Lower lobe of right lung (tissue), 2 donors: ENCODE results near the gene RASGRP2. TPM values are rescaled to one million over a fixed set of nuclear protein-coding genes. Genes with fewer than 3 reads are reported as not detected.

Experiments
- ATAC-seq, 2 donors: fragments of 200-7000 bp; cut with Tn5 transposase; one replicate each; pipeline ENCODE4 v1.9.1; 2020 to 2022; ENCODE audit warnings: mild to moderate bottlenecking in 2 of 2, moderate library complexity in 2 of 2
- DNase-seq: peaks from one replicate; pipeline ENCODE4 v3.0.0-alpha.2; 2020
- H3K27ac ChIP-seq: fragments of 200-600 bp; one replicate; pipeline ENCODE4 v1.8.0; 2022
- H3K27me3 ChIP-seq: fragments of 200-600 bp; one replicate; pipeline ENCODE4 v1.8.0; 2022; ENCODE audit warnings: low read depth
- H3K36me3 ChIP-seq: fragments of 200-600 bp; one replicate; pipeline ENCODE4 v1.8.0; 2022; ENCODE audit warnings: mild to moderate bottlenecking
- H3K4me1 ChIP-seq: fragments of 200-600 bp; one replicate; pipeline ENCODE4 v1.8.0; 2022
- H3K4me3 ChIP-seq: fragments of 200-600 bp; one replicate; pipeline ENCODE4 v1.8.0; 2022; ENCODE audit warnings: mild to moderate bottlenecking
- H3K9me3 ChIP-seq: fragments of 200-600 bp; one replicate; pipeline ENCODE4 v1.8.0; 2022
- intact Hi-C: fragments of 100-400 bp; cut with DNase I; formaldehyde crosslinking; loops from one replicate; pipeline ENCODE4 v1.11.0; 2022
- total RNA-seq: library from RNA; stranded (reverse); fragmentation: NEBNext Ultra II Directional; extraction: Animal tissue kit (Norgen Biotek cat#: 25700); gene quantifications from one replicate; pipeline ENCODE4 v1.2.1, GENCODE V29; 2021
- TF ChIP-seq, protein P1 (sequence below): fragments of 200-600 bp; IDR thresholded peaks from one replicate; pipeline ENCODE4 v1.8.0; 2022; ENCODE audit warnings: antibody characterized with exemption, mild to moderate bottlenecking
- donor health status: DM: no; HTN: yes; CAD: no; lungs with severe emphysema.

Gene RASGRP2
- total RNA-seq, 1 donor from 2014 or later: 30.4 TPM

DNA sequence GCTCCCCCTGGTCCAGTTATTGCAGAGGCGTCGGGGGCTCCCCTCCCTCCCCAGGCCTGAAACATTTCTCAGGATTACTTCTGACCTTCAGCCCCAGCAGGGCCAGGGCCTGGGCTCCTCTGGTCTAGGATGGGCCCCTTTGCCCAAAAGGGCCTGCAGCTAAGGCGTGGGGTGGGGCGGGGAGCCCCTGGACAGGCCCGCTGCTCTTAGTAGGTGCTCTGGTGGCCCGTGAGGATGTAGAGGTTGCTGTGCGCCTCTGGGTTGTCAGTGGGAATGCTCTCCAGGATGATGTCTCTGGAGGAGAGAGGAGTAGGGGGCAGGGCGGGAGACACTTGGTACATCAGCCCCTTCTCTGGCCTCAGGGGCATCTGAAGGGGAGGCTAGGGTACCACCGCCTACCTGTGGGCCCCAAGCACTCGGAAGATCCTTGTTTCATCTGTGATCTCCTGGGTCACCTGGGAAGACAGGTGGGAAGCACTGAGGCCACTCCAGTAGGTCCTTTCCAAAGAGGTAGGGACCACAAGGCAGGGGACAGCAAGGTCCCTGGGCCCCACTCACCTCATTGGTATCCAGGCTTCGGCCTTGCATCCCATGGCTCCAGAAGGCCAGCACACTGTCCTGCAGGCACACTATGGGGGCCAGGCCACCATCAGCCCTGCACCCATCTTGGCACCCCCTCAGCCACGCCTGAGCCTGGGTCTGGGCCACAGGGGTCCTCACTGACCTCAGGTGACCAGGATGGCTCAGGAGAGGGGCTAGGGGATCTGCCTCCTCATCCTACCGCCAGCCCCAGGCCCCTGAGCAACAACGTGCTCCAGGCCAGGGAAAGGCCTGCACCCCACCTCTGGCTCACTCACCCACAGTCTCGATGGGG, 45.6 kb upstream of the RASGRP2 start:
- peak; percentile 38 for DNase-seq
- intact Hi-C loops: no loop called here
- Histone ChIP-seq H3K27ac (no peak overlapping the region), H3K4me1 (peaks cover 5% of the 10 kb centered on the region), H3K36me3 (peaks cover 31% of the 10 kb centered on the region), H3K4me3 (no peak overlapping the region), H3K9me3 (no peaks in the 10 kb centered on the region), H3K27me3 (no peaks in the 10 kb centered on the region)
- TF ChIP-seq, protein P1, sequence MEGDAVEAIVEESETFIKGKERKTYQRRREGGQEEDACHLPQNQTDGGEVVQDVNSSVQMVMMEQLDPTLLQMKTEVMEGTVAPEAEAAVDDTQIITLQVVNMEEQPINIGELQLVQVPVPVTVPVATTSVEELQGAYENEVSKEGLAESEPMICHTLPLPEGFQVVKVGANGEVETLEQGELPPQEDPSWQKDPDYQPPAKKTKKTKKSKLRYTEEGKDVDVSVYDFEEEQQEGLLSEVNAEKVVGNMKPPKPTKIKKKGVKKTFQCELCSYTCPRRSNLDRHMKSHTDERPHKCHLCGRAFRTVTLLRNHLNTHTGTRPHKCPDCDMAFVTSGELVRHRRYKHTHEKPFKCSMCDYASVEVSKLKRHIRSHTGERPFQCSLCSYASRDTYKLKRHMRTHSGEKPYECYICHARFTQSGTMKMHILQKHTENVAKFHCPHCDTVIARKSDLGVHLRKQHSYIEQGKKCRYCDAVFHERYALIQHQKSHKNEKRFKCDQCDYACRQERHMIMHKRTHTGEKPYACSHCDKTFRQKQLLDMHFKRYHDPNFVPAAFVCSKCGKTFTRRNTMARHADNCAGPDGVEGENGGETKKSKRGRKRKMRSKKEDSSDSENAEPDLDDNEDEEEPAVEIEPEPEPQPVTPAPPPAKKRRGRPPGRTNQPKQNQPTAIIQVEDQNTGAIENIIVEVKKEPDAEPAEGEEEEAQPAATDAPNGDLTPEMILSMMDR: no peak
- no peak for ATAC-seq

DNA sequence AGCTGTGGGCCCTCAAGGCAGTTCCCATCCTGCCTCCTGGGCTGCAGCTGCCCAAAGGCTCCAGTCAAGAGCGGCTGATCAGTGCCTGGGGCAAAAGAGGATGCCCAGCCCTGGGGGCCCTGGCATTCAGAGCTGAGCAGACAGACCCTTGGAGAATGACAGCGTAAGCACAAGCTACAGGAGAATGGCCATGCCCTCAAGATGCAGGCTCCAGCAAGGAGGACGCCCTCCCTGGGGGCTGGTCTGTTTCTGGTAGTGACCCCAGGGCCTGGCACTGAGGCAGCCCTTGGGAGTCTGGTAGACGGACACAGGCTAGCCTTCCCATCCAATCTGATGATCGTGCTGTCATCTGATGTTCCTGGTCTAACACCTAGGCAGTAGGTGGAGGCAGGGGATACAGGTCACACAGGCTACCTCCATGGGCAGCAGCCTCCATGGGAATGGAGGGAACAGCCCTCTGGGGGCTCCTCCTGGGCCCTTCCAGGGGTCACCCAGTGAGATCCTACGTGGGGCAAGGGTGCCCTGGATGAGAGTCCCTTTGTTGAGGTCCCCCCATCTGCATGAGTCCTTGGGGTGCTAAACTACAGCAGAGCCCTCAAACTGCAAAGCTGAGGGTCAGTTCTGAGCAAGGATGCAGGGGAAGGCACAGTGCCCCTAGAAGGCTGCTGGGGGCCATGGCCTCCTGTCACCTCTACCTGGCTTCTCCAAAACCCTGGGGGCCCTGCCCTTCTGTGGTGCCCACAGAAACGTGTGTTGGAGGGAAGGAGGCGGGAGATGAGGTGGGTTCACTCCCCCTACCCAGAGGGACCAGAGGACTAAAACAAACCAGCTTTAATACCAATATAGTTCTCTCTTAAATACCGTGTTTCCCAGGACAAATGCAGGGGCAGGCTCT, 44.6 kb upstream of the RASGRP2 start:
- H3K9me3 ChIP-seq: no peaks in the 10 kb centered on the region
- H3K27ac ChIP-seq: no peak overlapping the region
- TF ChIP-seq, protein P1: no peak
- peak in 1 of 2 donors; percentile 22 for ATAC-seq
- peak; percentile 31 for DNase-seq
- intact Hi-C loops: no loop called here
- H3K4me3 ChIP-seq: no peak overlapping the region
- peaks cover 5% of the 10 kb centered on the region for H3K4me1 ChIP-seq
- peaks cover 31% of the 10 kb centered on the region for H3K36me3 ChIP-seq
- H3K27me3 ChIP-seq: no peaks in the 10 kb centered on the region

DNA sequence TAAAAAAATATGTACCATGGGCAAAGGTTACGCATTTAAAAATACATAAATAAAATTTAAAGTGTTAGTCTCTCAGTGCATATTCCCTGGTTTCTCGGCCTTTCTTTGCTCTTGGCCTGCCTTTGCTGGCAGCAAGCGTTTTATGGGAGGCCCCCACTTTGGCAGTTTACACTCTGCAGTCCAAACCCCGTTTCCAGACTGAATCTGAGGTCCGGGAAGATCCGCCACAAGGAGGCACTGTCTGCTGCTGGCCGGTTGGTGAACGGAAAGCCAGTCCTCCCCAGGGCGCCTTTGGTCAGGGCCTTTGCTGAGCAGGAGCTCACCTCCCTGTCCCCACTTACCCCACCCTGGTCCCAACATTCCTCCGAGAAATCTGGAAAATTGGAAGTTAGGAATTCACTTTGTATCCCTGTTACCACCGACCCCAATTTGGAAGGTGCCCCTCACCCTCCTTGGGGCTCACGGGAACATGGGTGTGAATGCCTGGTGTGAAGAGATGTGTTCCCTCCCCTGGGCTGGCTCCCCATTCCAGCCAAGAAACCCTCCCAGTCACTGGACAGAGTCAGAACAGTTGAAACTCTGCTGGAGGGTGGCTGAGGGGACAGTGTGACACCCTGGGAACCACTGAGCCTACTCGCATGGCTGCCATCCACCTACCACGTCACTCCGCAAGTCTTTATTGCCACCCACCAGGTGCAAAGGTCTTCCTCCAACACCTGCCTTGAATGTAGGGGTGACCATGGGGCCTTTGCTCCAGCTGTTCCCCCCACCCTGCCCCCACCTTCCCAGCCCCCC, 43.8 kb upstream of the RASGRP2 start:
- ATAC-seq: peak; percentile 76 to 77
- TF ChIP-seq, protein P1: peak; percentile 73
- no peaks in the 10 kb centered on the region for H3K9me3 ChIP-seq
- H3K4me3 ChIP-seq: no peak overlapping the region
- H3K4me1 ChIP-seq: peaks cover 5% of the 10 kb centered on the region
- no peak overlapping the region for H3K27ac ChIP-seq
- H3K27me3 ChIP-seq: no peaks in the 10 kb centered on the region
- intact Hi-C loops: no loop called here
- peak; percentile 78 for DNase-seq
- H3K36me3 ChIP-seq: peaks cover 31% of the 10 kb centered on the region

DNA sequence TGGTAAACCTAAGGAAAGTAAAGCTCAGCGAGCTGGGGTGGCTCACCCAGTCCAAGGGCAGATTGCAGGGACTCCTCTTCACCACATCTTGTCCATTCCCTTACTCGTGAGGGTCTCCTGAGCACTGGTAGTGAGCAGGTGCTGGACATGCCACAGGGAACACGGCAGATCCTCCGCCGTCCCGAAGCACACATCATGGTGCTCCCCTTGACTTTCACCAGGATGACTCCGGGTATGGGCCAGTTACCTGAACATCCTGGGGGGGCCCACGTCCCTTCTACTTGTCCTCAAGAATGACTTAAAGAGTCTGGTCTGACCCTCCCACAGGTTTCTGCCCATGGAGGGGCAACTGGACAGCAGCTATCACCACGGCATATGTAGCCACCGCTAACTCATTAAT, 42.4 kb upstream of the RASGRP2 start:
- Histone ChIP-seq H3K9me3 (no peaks in the 10 kb centered on the region), H3K27ac (no peak overlapping the region), H3K4me1 (peaks cover 5% of the 10 kb centered on the region), H3K27me3 (no peaks in the 10 kb centered on the region), H3K36me3 (peaks cover 27% of the 10 kb centered on the region), H3K4me3 (no peak overlapping the region)
- TF ChIP-seq, protein P1: no peak
- DNase-seq (peak; percentile 30), ATAC-seq (no peak)
- intact Hi-C loops: no loop called here
